Effector CD8-positive, alpha-beta T cell (primary cell): ENCODE measurements around the gene OSBPL10.

ENCODE experiments used
- DNase-seq: peaks from one replicate; lab custom pipeline; 2025; lab: John Stamatoyannopoulos, UW

OSBPL10 gene

GRCh38 chr3:31614162-31614921 lies 366.7 kb downstream of the OSBPL10 start:
- no peak for DNase-seq

- DNase-seq = no peak
Measured at GRCh38 chr3:31613654-31614053, 367.4 kb downstream of the OSBPL10 start.

GRCh38 chr3:31613177-31613576 lies 367.9 kb downstream of the OSBPL10 start:
- no peak for DNase-seq
